Neural progenitor cell (in vitro differentiated cells): Measurements from ENCODE around the gene INO80. TPM values are rescaled to one million over a fixed set of nuclear protein-coding genes. Genes with fewer than 3 reads are reported as not detected.

Source experiments
- DNase-seq: peaks from one replicate; pipeline ENCODE4 v3.0.0-alpha.2; 2016; ENCODE audit warnings: low spot score
- H2AFZ ChIP-seq: fragments of 200-600 bp; sonication (generic); replicated peaks from 2 replicates; pipeline ENCODE4 v1.6.1; 2016; ENCODE audit warnings: antibody characterized with exemption
- H3F3A ChIP-seq: fragments of 200-600 bp; sonication (generic); 2 replicates; pipeline ENCODE4 v1.6.1; 2016; ENCODE audit warnings: antibody characterized with exemption, low read depth
- H3K27ac ChIP-seq: fragments of 200-600 bp; sonication (generic); 2 replicates; pipeline ENCODE4 v1.5.1; 2016; ENCODE audit warnings: mild to moderate bottlenecking
- H3K27me3 ChIP-seq: fragments of 200-600 bp; sonication (generic); 2 replicates; pipeline ENCODE4 v1.6.1; 2016; ENCODE audit warnings: mild to moderate bottlenecking, moderate library complexity
- H3K36me3 ChIP-seq: fragments of 200-600 bp; sonication (generic); 2 replicates; pipeline ENCODE4 v1.5.1; 2016
- H3K4me1 ChIP-seq: fragments of 200-600 bp; sonication (generic); 2 replicates; pipeline ENCODE4 v1.6.1; 2016; ENCODE audit warnings: mixed run types
- H3K4me2 ChIP-seq: fragments of 200-600 bp; sonication (generic); 2 replicates; pipeline ENCODE4 v1.6.1; 2016
- H3K4me3 ChIP-seq: fragments of 200-600 bp; sonication (generic); 2 replicates; pipeline ENCODE4 v1.5.1; 2016
- H3K79me2 ChIP-seq: fragments of 200-600 bp; sonication (generic); 2 replicates; pipeline ENCODE4 v1.6.1; 2016; ENCODE audit warnings: low read depth
- H3K9ac ChIP-seq: fragments of 200-600 bp; sonication (generic); 2 replicates; pipeline ENCODE4 v1.6.1; 2016
- H3K9me3 ChIP-seq: fragments of 200-600 bp; sonication (generic); 2 replicates; pipeline ENCODE4 v1.5.1; 2016; ENCODE audit warnings: low read depth
- H4K20me1 ChIP-seq: fragments of 200-600 bp; sonication (generic); 2 replicates; pipeline ENCODE4 v1.6.1; 2016; ENCODE audit warnings: low read depth
- H3K27ac Mint-ChIP-seq: 3 replicates; pipeline ENCODE4 v1.8.0; 2021; ENCODE audit warnings: mixed read lengths
- H3K27me3 Mint-ChIP-seq: 2 replicates; pipeline ENCODE4 v1.8.0; 2022; ENCODE audit warnings: low read depth, mild to moderate bottlenecking, inconsistent platforms, moderate library complexity, mixed read lengths; ENCODE audit not compliant: insufficient read depth
- H3K36me3 Mint-ChIP-seq: 3 replicates; pipeline ENCODE4 v1.8.0; 2021; ENCODE audit warnings: mixed read lengths
- H3K4me1 Mint-ChIP-seq: 3 replicates; pipeline ENCODE4 v1.8.0; 2021; ENCODE audit warnings: mixed read lengths
- H3K4me3 Mint-ChIP-seq: 3 replicates; pipeline ENCODE4 v1.8.0; 2021; ENCODE audit warnings: mild to moderate bottlenecking, moderate library complexity, mixed read lengths
- H3K9me3 Mint-ChIP-seq: 3 replicates; pipeline ENCODE4 v1.8.0; 2020; ENCODE audit warnings: mixed read lengths
- EZH2 ChIP-seq: fragments of 200-600 bp; sonication (generic); IDR thresholded peaks from 2 replicates; pipeline ENCODE4 v1.6.1; 2017; ENCODE audit warnings: antibody characterized with exemption, mild to moderate bottlenecking, moderate library complexity
- EZH2phosphoT487 ChIP-seq: fragments of 200-600 bp; sonication (generic); IDR thresholded peaks from 2 replicates; pipeline ENCODE4 v1.6.1; 2017; ENCODE audit warnings: antibody characterized with exemption
- total RNA-seq: library from RNA; depleted of rRNA; stranded (reverse); fragments of >200 nt; gene quantifications from 2 replicates; pipeline ENCODE4 v1.2.3, GENCODE V29; 2015; ENCODE audit warnings: low replicate concordance
- TF ChIP-seq, protein P1 (sequence below): fragments of 200-600 bp; sonication (generic); IDR thresholded peaks from 2 replicates; pipeline ENCODE4 v1.5.1; 2017; ENCODE audit warnings: antibody characterized with exemption, mild to moderate bottlenecking

INO80 gene
- total RNA-seq, 1 donor from 2014 or later: 25.4 TPM

DNA sequence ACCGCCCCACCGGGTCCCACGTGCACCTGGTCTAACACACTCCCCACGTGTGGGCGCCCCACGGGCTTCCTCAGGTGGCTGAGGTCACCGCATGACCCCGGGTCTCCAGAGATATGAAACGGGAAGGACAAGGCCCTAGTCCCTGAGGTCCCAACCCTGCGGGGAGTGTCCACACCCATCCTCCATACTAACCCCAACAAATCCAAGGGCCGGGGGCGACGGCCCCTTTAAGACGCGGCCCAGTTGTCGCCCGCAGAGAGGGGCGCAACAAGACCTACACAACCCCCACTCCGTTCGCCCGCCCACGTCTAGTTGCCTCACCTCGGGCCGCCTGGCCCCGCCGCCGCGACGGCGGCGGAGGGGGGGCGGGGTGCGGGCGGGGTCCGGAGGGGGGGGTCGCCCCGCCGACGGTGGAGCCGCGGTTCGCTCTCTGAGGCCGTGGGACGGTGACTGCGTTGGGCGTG lies 396 bp downstream of the INO80 start:
- H3K9ac ChIP-seq: peak overlapping the region; percentile 97
- peaks cover 9% of the 10 kb centered on the region for H3K4me1 ChIP-seq
- H3K27ac ChIP-seq: peak overlapping the region; percentile 98
- H2AFZ ChIP-seq: peak overlapping the region; percentile 96
- DNase-seq: peak; percentile 79
- peaks cover 18% of the 10 kb centered on the region for H3F3A ChIP-seq
- H3K36me3 ChIP-seq: no peaks in the 10 kb centered on the region
- no peaks in the 10 kb centered on the region for H3K9me3 ChIP-seq
- H3K27me3 ChIP-seq: no peaks in the 10 kb centered on the region
- H3K9me3 Mint-ChIP-seq: no peaks in the 10 kb centered on the region
- peaks cover 13% of the 10 kb centered on the region for H3K4me1 Mint-ChIP-seq
- TF ChIP-seq, protein P1, sequence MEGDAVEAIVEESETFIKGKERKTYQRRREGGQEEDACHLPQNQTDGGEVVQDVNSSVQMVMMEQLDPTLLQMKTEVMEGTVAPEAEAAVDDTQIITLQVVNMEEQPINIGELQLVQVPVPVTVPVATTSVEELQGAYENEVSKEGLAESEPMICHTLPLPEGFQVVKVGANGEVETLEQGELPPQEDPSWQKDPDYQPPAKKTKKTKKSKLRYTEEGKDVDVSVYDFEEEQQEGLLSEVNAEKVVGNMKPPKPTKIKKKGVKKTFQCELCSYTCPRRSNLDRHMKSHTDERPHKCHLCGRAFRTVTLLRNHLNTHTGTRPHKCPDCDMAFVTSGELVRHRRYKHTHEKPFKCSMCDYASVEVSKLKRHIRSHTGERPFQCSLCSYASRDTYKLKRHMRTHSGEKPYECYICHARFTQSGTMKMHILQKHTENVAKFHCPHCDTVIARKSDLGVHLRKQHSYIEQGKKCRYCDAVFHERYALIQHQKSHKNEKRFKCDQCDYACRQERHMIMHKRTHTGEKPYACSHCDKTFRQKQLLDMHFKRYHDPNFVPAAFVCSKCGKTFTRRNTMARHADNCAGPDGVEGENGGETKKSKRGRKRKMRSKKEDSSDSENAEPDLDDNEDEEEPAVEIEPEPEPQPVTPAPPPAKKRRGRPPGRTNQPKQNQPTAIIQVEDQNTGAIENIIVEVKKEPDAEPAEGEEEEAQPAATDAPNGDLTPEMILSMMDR: no peak
- no peak for TF ChIP-seq EZH2
- no peak for TF ChIP-seq EZH2phosphoT487
- peaks cover 13% of the 10 kb centered on the region for H4K20me1 ChIP-seq
- peak overlapping the region; percentile 97 for H3K4me3 ChIP-seq
- peak overlapping the region; percentile 98 for H3K27ac Mint-ChIP-seq
- H3K27me3 Mint-ChIP-seq: peaks cover 4% of the 10 kb centered on the region
- peaks cover 59% of the 10 kb centered on the region for H3K79me2 ChIP-seq
- peak overlapping the region; percentile 95 for H3K4me3 Mint-ChIP-seq
- peaks cover 2% of the 10 kb centered on the region for H3K36me3 Mint-ChIP-seq
- H3K4me2 ChIP-seq: peak overlapping the region; percentile 93

- H3K36me3 Mint-ChIP-seq: peaks cover 2% of the 10 kb centered on the region
- peak; percentile 80 for DNase-seq
- peaks cover 4% of the 10 kb centered on the region for H3K27me3 Mint-ChIP-seq
- Histone ChIP-seq H3K36me3 (no peaks in the 10 kb centered on the region), H3K4me3 (peak overlapping the region; percentile 97), H3K4me2 (peak overlapping the region; percentile 93), H2AFZ (peak overlapping the region; percentile 96), H3K9me3 (no peaks in the 10 kb centered on the region), H3K9ac (peak overlapping the region; percentile 97), H3K27ac (peak overlapping the region; percentile 98), H3K79me2 (peaks cover 64% of the 10 kb centered on the region), H3F3A (peaks cover 18% of the 10 kb centered on the region), H3K27me3 (no peaks in the 10 kb centered on the region), H4K20me1 (peaks cover 13% of the 10 kb centered on the region), H3K4me1 (peaks cover 9% of the 10 kb centered on the region)
- H3K4me3 Mint-ChIP-seq: peak overlapping the region; percentile 95
- peak overlapping the region; percentile 98 for H3K27ac Mint-ChIP-seq
- peaks cover 13% of the 10 kb centered on the region for H3K4me1 Mint-ChIP-seq
- no peaks in the 10 kb centered on the region for H3K9me3 Mint-ChIP-seq
- TF ChIP-seq EZH2: no peak
- TF ChIP-seq, protein P1: peak; percentile 31
Observed at GRCh38 chr15:41115161-41115651, 874 bp downstream of the INO80 start.

DNA sequence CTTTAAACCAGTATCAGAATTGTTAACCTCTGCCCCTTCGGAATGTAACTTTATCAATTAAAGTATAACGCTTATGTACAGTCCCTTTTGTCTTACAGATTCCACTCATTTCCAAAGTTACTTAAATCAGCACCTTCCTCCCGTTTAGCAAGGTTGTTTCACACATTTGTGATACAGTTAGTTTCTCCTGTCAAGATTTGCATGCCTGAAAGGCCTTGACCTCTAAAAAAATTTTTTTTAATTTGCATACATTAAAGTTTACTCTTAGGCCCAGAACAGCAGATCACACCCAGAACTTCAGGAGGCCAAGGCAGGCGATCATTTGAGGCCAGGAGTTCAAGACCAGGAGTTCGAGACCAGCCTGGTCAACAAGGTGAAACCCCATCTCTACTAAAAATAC lies 9.1 kb downstream of the INO80 start:
- Mint-ChIP-seq H3K9me3 (no peaks in the 10 kb centered on the region), H3K27ac (no peak overlapping the region), H3K4me1 (no peaks in the 10 kb centered on the region), H3K4me3 (no peak overlapping the region), H3K36me3 (peaks cover 8% of the 10 kb centered on the region), H3K27me3 (peaks cover 3% of the 10 kb centered on the region)
- TF ChIP-seq EZH2 (no peak), EZH2phosphoT487 (no peak)
- TF ChIP-seq, protein P1: no peak
- no peak overlapping the region for H2AFZ ChIP-seq
- H3K27ac ChIP-seq: no peak overlapping the region
- H3K9me3 ChIP-seq: no peaks in the 10 kb centered on the region
- no peaks in the 10 kb centered on the region for H3K27me3 ChIP-seq
- no peaks in the 10 kb centered on the region for H3K4me1 ChIP-seq
- no peaks in the 10 kb centered on the region for H3F3A ChIP-seq
- peaks cover 100% of the 10 kb centered on the region for H3K79me2 ChIP-seq
- no peaks in the 10 kb centered on the region for H3K36me3 ChIP-seq
- no peak overlapping the region for H3K9ac ChIP-seq
- H4K20me1 ChIP-seq: peaks cover 15% of the 10 kb centered on the region
- H3K4me2 ChIP-seq: no peak overlapping the region
- no peak for DNase-seq
- H3K4me3 ChIP-seq: no peak overlapping the region
